ENCODE data around the gene TTC3.

The TTC3 gene

DNA sequence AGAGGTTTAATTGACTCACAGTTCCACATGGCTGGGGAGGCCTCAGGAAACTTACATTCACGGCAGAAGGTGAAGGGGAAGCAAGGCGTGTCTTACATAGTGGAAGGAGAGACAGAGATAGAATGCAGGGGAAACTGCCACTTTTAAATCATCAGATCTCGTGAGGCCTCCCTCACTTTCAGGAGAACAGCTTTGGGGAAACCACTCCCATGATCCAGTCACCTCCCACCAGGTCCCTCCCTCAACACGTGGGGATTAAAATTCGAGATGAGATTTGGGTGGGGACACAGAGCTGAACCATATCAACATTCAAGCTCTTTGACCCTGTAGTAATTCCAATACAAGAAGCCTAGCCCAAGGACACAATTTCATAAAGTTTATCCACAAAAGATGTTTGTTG is 13.9 kb upstream of the TTC3 start:
- H3K4me3 ChIP-seq (ENCODE audit: low read depth, low read length), result no peak overlapping the region

GRCh38 chr21:37060296-37060695 is 12.8 kb upstream of the TTC3 start:
- H3K4me3 ChIP-seq (ENCODE audit: low read depth, low read length), result no peak overlapping the region

DNA sequence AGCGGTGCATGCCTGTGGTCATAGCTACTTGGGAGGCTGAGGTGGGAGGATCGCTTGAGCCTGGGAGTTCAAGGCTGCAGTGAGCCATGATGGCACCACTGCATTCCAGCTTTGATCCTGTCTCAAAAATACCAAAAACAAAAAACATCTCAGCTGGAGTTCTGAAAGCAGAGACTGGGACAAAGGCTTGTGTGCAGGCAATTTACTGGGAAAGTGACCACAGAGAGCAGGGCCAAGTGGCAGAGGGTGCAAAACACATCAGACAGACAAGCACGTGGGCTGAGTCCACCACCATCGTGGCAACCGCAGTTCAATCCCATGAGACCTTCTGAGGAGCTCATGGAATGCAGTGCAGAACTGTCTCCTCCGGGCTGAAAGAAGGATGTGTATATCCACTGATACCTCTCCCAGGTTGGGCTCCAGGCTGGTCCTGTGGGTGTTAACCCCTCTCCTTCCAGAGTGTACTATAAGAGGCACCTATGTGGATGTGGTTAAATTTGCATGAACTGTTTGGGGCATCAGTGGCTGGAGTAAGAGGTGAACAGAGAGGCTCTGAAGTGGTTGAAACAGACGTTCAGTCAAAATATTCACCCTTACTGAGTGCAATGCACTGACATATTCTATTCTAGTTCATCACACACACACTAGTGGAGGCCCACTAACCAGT is 11.0 kb upstream of the TTC3 start:
- H3K4me3 ChIP-seq (ENCODE audit: low read depth, low read length), result no peak overlapping the region

GRCh38 chr21:37062593-37062935 is 10.5 kb upstream of the TTC3 start:
- H3K4me3 ChIP-seq (ENCODE audit: low read depth, low read length), result no peak overlapping the region

GRCh38 chr21:37063433-37063832 is 9.6 kb upstream of the TTC3 start:
- no peak overlapping the region for H3K4me3 ChIP-seq (ENCODE audit: low read depth, low read length)

DNA sequence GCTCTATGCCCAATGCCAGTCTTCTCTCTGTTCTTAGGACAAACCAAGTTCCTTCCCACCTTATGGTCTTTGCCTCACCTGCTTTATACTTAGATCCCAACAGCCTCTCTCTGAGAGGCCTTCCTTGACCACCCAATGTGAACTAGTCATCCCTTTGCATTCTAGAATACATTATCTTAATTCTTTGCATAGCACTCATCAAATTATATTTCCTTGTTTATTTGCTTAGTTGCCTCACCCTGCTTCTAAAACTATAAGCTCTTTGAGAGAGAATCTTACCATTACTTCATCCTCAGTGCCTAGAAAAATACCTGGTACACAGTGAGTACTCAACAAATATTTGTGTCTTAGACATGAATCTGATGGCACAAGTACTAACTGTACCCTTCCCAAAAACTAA is 8.2 kb upstream of the TTC3 start:
- H3K4me3 ChIP-seq (ENCODE audit: low read depth, low read length), result no peak overlapping the region

DNA sequence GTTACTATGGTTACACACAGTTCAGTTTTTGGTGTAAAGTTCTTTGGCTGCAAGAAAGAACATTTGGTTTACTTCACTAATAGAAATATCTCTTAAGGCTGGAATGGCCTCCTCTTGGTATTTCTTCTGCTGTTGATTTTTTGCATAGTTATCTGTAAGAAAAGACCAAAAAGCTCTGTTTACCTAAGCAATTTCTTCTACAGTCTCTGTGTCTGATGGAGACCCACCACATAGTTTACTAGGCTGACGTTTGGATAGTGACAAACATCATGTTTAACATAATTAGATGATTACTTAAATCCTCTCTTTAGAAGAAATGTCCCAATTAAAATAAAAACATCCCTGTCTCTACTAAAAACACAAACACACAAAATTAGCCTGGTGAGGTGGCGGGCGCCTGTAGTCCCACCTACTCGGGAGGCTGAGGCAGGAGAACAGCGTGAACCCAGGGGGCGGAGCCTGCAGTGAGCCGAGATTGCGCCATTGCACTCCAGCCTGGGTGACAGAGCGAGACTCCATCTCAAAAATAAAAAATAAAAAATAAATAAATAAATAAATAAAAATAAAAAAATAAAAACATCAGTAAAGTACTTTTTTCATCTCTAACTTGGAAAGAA is 7.4 kb upstream of the TTC3 start:
- H3K4me3 ChIP-seq (ENCODE audit: low read depth, low read length), result no peak overlapping the region

DNA sequence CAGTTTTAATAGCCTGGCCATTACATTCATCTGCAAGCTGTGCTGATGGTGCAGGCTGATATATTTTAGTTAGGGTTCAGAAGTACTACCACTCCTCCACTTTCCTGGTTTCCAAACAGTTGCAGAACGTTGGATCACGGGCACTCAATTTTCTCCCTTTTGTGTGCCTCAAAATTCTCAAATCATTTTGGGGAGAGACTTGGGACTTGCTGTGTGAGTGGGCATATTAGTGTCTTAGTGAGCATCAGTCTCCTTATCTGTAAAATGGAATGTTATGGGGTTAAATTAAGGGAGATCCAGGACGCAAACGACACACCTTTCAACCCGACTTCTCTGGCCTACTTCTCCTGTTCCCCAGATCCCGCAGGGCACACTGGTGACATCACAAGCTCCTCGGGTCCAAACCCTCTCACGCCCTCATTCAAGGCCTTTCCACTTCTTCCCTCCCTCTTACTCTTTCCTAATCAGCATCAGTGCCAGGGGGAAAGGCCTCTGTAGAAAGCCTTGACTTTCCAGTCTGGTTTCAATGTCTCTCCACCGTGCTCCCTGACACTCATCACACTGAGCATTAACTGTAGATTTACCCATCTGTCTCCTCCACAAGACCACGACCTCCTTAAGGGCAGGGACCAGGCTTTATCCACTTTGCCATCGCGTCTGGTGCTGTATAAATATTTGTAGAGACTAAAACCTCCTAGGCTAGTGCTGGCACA is 1.3 kb upstream of the TTC3 start:
- H3K4me3 ChIP-seq (ENCODE audit: low read depth, low read length), result peak overlapping the region; percentile 76

GRCh38 chr21:37072274-37072987 is 623 bp upstream of the TTC3 start:
- peak overlapping the region; percentile 76 for H3K4me3 ChIP-seq (ENCODE audit: low read depth, low read length)

GRCh38 chr21:37073417-37074196 is 553 bp downstream of the TTC3 start:
- H3K4me3 ChIP-seq (ENCODE audit: low read depth, low read length), result peak overlapping the region; percentile 72

DNA sequence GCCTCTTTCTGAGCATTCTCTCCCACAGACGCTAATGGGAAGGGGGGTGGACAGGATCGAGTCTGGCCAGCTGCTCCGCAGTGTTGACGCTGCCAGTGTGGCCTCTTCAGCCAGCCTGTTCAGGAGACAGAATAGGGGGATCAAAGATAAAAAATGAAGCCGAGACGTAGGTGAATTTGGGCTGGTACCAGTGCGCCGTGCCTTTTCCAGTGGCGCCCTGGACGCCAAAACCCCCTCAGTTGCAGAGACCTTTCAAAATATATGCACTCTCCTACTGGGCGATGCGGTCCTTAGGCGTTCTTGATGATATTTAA is 1.1 kb downstream of the TTC3 start:
- H3K4me3 ChIP-seq (ENCODE audit: low read depth, low read length), result peak overlapping the region; percentile 72

DNA sequence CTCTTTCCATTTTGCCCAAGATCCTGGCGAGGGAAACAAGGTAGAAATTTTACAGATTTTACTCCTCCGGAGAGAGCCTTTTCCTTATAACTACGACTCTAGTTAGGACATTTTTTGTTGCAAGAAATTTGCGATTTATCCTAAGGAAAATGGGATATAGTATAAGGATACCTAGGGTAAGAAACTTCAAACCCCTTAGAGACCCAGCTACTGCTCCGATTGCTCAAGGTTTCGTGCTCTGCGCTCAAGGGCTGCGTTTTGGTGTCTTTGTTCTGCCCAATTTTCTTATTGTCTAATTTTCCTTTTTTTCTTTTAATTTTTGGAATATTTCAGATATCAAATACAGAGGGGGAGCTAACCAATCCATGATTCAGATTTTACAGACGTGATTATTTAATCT is 1.5 kb downstream of the TTC3 start:
- peak overlapping the region; percentile 72 for H3K4me3 ChIP-seq (ENCODE audit: low read depth, low read length)

GRCh38 chr21:37075214-37075770 is 2.2 kb downstream of the TTC3 start:
- H3K4me3 ChIP-seq (ENCODE audit: low read depth, low read length), result no peak overlapping the region

DNA sequence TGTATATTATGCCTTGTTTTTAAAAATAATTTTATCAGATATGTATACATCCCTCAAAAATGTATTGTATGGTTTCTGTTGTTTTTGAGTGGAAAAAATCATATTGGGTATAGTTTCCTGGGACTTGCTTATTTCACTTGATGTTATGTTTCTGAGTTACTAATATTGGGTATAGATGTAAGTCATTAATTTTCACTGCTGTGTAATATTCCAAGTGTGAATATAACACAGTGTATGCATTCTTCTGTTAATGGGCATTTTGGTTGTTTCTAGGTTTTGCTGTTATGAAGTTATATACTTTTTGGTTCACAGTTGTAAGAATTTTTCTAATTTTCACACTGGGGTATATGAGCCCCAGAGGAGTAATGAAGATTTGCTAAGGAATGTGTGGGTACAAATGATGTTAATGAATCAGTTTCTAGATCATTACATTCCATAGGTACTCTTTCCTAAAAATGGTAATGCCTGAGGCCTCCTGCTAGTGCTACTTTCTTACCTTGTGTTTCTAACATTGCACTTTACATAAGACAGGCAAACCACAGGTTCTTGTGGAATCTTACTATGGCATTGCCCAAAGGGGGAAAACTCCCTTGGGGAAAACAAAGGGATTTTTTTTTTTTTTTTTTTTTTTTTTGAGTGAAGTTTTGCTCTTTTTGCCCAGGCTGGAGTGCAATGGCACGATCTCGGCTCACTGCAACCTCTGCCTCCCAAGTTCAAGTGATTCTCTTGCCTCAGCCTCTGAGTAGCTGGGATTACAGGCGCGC is 3.2 kb downstream of the TTC3 start:
- H3K4me3 ChIP-seq (ENCODE audit: low read depth, low read length), result no peak overlapping the region

GRCh38 chr21:37077403-37077802 is 4.3 kb downstream of the TTC3 start:
- no peak overlapping the region for H3K4me3 ChIP-seq (ENCODE audit: low read depth, low read length)

GRCh38 chr21:37079211-37079824 is 6.3 kb downstream of the TTC3 start:
- no peak overlapping the region for H3K4me3 ChIP-seq (ENCODE audit: low read depth, low read length)

GRCh38 chr21:37082375-37082774 is 9.3 kb downstream of the TTC3 start:
- no peak overlapping the region for H3K4me3 ChIP-seq (ENCODE audit: low read depth, low read length)

GRCh38 chr21:37082856-37083528 is 9.9 kb downstream of the TTC3 start:
- H3K4me3 ChIP-seq (ENCODE audit: low read depth, low read length), result no peak overlapping the region

DNA sequence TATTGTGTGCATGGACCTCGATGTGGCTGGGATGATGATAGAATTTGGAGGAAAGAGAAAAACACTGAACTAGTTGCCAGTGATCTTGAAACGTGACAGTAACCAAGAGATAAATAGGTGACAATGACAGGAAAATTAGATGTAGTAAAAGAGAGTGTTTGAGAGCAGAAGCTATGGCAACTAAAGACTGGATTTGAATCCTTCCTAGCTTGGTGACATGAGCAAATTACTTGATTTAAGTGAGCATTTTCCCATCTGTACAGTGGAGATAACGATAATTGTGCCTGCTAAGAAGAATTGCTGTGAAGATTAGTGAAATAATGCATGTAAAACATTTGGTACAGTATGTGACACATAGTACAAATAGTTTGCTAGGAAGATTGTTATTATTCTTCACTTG is 12.7 kb downstream of the TTC3 start:
- H3K4me3 ChIP-seq (ENCODE audit: low read depth, low read length), result no peak overlapping the region
